HUES6 (cell line): ENCODE results near the gene ACP2.

Experiments
- H3K27ac ChIP-seq: 2 replicates; pipeline ENCODE4 v1.7.0; 2013; ENCODE audit warnings: low read depth, mild to moderate bottlenecking, low read length, inconsistent platforms
- H3K27me3 ChIP-seq: 2 replicates; pipeline ENCODE4 v1.6.1; 2013; ENCODE audit warnings: low read length; ENCODE audit not compliant: control insufficient read depth, insufficient read depth
- H3K36me3 ChIP-seq: 2 replicates; pipeline ENCODE4 v1.6.1; 2013; ENCODE audit warnings: low read length; ENCODE audit not compliant: control insufficient read depth, insufficient read depth
- H3K4me1 ChIP-seq: 2 replicates; pipeline ENCODE4 v1.6.1; 2013; ENCODE audit warnings: low read length; ENCODE audit not compliant: control insufficient read depth, insufficient read depth
- H3K4me3 ChIP-seq: 2 replicates; pipeline ENCODE4 v1.5.1; 2013; ENCODE audit warnings: low read depth, low read length
- H3K9ac ChIP-seq: one replicate; pipeline ENCODE4 v1.6.1; 2013; ENCODE audit warnings: mild to moderate bottlenecking, low read length
- H3K9me3 ChIP-seq: 2 replicates; pipeline ENCODE4 v1.6.1; 2013; ENCODE audit warnings: low read depth, low read length; ENCODE audit not compliant: control insufficient read depth, insufficient read depth

ACP2 gene

DNA sequence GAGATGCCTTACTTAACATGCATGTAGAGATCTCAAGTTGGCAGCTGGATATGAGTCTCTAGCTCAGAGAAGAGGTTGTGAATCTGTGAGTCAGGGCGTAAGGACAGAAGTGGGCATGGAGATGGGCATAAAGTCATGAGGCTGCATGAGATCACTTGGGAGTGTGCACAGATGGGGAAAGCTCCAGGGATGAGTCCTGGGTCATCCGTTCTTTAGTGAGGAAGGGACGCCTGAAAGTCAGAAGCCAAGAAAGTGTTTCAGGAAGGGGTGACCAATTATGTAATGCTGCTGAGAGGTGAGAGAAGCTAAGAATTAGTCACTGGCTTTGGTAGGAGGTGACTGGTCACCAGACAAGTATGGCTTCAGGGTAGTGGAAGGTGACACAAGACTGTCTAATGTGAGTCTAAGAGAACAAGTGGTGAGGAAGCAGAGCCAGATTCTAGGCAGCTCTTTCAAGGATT lies 6.7 kb downstream of the ACP2 start:
- H3K4me1 ChIP-seq = no peaks in the 10 kb centered on the region
- no peaks in the 10 kb centered on the region for H3K9me3 ChIP-seq
- H3K36me3 ChIP-seq = peaks cover 79% of the 10 kb centered on the region
- no peak overlapping the region for H3K9ac ChIP-seq
- H3K27me3 ChIP-seq = no peaks in the 10 kb centered on the region
- H3K4me3 ChIP-seq = no peak overlapping the region
- no peak overlapping the region for H3K27ac ChIP-seq

DNA sequence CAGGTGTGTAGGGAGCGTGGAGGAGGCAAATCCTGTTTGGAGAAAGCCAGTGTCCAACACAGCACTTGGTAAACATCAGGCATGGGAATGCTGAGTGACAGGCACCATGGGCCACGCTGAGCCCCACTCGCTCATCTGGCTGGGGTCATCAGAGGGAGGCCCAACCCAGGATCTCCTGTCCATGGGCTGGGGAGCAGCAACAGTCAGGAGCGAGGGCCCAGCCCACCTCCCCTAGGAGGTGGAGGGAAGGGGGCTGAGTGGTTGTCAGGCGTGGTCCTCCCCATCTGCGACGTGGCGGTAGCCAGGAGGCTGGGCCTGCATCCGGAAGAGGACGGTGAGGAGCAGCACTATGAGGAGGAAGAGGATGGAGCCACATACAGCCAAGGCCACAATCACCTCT lies 8.8 kb downstream of the ACP2 start:
- Histone ChIP-seq H3K4me1 (no peaks in the 10 kb centered on the region), H3K4me3 (no peak overlapping the region), H3K9me3 (no peaks in the 10 kb centered on the region), H3K27ac (no peak overlapping the region), H3K9ac (no peak overlapping the region), H3K27me3 (no peaks in the 10 kb centered on the region), H3K36me3 (peaks cover 80% of the 10 kb centered on the region)

DNA sequence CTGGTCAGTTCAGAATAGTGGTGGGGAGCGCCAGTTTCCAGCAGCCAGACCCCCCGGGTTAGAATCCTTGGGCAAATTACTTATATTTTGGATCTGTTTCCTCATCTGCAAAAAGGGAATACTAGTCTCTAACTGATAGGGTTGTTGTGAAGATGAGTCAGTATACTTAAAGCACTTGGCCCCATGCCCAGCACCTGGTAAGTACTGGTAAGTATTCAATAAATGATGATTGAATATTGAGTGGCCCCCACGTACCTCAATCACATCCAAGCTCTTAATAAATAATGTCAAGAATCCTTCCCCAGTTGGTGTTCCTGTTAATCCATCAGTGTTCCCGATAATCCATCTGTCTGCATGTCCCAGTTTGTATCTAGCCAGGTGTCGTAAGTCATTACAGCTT lies 12.1 kb downstream of the ACP2 start:
- no peaks in the 10 kb centered on the region for H3K4me1 ChIP-seq
- H3K9me3 ChIP-seq = no peaks in the 10 kb centered on the region
- no peak overlapping the region for H3K4me3 ChIP-seq
- no peak overlapping the region for H3K27ac ChIP-seq
- no peak overlapping the region for H3K9ac ChIP-seq
- H3K27me3 ChIP-seq = no peaks in the 10 kb centered on the region
- peaks cover 69% of the 10 kb centered on the region for H3K36me3 ChIP-seq

DNA sequence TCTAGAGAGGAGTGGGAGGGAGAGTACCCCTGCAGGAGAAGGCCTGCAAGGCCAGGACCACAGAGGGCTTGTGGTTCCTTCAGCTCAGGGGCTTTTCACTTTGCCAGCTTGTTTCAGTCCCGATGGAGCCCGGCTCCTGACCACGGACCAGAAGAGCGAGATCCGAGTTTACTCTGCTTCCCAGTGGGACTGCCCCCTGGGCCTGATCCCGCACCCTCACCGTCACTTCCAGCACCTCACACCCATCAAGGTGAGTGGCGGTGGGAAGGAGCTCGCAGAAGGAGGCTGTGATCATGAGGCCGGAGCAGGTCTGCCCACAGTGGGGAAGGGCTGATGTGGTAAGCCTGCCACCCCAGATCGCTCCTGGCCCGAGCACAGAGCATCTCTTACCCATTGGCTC lies 13.5 kb downstream of the ACP2 start:
- Histone ChIP-seq H3K4me3 (no peak overlapping the region), H3K9me3 (no peaks in the 10 kb centered on the region), H3K4me1 (no peaks in the 10 kb centered on the region), H3K27me3 (no peaks in the 10 kb centered on the region), H3K36me3 (peaks cover 64% of the 10 kb centered on the region), H3K27ac (no peak overlapping the region), H3K9ac (no peak overlapping the region)

DNA sequence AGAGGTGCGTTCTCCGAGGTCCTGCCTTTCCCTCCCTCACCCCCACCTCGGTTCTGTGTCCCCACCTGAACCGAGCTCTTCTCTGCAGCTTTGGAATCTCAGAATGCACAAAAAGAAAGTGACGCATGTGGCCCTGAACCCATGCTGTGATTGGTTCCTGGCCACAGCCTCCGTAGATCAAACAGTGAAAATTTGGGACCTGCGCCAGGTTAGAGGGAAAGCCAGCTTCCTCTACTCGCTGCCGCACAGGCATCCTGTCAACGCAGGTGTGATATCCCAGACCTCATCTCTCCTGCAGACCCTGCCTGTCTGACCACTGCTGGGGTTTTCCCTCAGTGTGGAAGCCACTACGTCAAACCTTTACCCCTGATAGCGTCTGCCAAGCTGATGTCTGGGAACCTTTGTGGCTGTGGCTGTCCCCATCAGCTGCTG lies 13.9 kb downstream of the ACP2 start:
- no peak overlapping the region for H3K4me3 ChIP-seq
- no peak overlapping the region for H3K9ac ChIP-seq
- H3K36me3 ChIP-seq = peaks cover 62% of the 10 kb centered on the region
- H3K9me3 ChIP-seq = no peaks in the 10 kb centered on the region
- H3K27me3 ChIP-seq = no peaks in the 10 kb centered on the region
- H3K4me1 ChIP-seq = no peaks in the 10 kb centered on the region
- H3K27ac ChIP-seq = no peak overlapping the region

DNA sequence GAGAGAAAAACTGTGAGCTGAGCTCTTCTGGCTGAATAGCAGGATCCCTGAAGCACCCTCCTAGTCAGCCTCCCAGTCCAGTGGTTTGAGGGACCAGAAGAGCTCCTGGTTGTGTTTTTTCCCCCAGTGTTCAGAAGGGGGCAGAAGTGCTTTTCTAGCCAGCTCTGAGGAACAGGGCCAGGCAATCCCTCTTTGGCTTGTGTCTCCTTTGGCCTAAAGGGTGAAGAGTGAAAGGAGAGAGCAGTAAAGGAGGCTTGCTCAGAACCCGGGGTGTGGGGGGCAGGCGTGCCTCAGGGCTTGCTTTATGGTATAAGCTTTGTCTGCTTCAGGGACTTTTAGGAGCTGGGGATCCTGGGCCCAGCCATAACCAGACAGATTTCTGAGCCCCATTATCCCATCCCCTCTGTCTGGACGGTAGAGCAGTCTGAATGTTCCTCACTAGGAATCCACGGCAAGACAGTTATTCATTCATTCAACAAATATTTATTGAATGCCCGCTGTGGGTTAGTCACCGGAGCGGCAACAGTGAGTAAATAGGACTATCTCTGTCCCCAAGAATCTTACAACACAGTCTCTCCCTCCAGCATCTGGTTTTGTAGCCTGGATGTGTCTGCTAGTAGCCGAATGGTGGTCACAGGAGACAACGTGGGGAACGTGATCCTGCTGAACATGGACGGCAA lies 14.5 kb downstream of the ACP2 start:
- no peaks in the 10 kb centered on the region for H3K4me1 ChIP-seq
- no peak overlapping the region for H3K4me3 ChIP-seq
- H3K36me3 ChIP-seq = peaks cover 62% of the 10 kb centered on the region
- no peak overlapping the region for H3K27ac ChIP-seq
- H3K9ac ChIP-seq = no peak overlapping the region
- no peaks in the 10 kb centered on the region for H3K9me3 ChIP-seq
- no peaks in the 10 kb centered on the region for H3K27me3 ChIP-seq

DNA sequence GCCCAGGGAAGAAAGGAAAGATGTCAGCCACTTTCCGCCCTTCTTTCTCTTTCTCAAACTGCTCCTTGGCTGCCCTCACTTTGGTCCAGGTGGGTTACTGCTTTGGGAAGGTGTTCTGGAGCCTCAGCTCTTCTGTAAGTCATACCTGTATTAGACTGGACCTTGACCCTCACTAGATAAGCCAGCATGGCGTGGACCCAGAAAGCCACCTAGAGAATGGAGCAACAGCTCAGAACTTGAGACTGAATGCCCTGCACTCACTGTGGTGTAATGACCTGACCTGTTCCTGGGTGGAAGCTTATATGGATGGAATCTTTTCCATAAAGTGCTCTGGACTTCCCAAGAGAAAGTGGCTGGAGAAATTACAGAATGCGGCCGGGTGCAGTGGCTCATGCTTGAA lies 15.6 kb downstream of the ACP2 start:
- H3K9me3 ChIP-seq = no peaks in the 10 kb centered on the region
- peaks cover 61% of the 10 kb centered on the region for H3K36me3 ChIP-seq
- H3K27ac ChIP-seq = no peak overlapping the region
- H3K4me1 ChIP-seq = no peaks in the 10 kb centered on the region
- H3K4me3 ChIP-seq = no peak overlapping the region
- H3K27me3 ChIP-seq = no peaks in the 10 kb centered on the region
- H3K9ac ChIP-seq = no peak overlapping the region

DNA sequence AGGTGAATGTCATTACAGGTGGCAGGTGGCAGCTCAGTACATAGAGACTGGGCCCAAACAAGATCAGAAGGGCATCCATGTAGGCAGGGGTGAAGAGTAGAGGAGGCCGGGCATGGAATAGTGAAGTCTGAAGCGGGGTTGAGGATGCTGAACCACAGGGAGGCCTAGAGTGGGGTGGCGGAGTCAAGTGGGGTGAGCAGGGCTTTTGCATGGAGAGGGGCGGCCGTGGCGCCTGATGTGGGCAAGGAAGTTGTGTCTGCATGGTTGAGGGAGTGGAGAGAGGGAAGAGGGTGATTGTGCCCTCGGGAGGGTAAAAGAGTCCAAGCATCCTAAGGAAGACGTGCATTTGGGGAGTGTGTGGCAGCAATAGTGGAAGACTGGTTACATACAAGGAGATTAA lies 19.5 kb downstream of the ACP2 start:
- no peaks in the 10 kb centered on the region for H3K9me3 ChIP-seq
- H3K9ac ChIP-seq = no peak overlapping the region
- no peaks in the 10 kb centered on the region for H3K4me1 ChIP-seq
- peaks cover 54% of the 10 kb centered on the region for H3K36me3 ChIP-seq
- no peaks in the 10 kb centered on the region for H3K27me3 ChIP-seq
- H3K4me3 ChIP-seq = no peak overlapping the region
- no peak overlapping the region for H3K27ac ChIP-seq

DNA sequence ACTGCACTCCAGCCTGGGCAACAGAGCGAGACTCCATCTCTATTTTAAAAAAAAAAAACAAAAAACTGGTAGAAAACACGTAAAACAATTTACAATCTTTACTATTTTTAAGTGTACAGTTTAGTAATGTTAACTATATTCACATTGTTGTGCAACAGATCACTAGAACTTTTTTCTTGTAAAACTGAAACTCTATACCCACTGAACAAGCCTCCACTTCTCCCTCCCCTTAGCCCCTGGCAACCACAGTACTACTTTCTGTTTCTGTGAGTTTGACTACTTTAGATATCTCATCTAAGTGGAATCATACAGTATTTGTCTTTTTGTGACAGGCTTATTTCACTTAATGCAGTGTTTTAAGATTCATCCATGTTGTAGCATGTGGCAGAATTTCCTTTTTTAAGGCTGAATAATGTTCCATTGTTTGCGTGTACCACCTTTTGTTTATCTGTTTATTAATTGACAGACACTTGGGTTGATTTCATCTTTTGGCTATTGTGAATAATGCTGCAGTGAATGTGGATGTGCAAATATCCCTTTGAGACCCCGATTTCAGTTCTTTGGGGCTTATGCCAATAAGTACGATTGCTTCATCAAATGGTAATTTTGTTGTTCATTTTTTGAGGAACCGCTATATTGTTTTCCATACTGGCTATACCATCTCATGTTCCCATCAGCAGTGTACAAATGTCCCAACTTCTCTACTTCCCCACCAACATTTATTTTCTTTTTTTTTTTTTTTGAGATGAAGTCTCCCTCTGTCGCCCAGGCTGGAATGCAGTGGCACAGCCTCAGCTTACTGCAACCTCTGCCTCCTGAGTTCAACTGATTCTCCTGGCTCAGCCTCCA lies 22.8 kb downstream of the ACP2 start:
- Histone ChIP-seq H3K4me1 (no peaks in the 10 kb centered on the region), H3K9ac (no peak overlapping the region), H3K27ac (no peak overlapping the region), H3K9me3 (no peaks in the 10 kb centered on the region), H3K27me3 (no peaks in the 10 kb centered on the region), H3K4me3 (no peak overlapping the region), H3K36me3 (peaks cover 65% of the 10 kb centered on the region)

DNA sequence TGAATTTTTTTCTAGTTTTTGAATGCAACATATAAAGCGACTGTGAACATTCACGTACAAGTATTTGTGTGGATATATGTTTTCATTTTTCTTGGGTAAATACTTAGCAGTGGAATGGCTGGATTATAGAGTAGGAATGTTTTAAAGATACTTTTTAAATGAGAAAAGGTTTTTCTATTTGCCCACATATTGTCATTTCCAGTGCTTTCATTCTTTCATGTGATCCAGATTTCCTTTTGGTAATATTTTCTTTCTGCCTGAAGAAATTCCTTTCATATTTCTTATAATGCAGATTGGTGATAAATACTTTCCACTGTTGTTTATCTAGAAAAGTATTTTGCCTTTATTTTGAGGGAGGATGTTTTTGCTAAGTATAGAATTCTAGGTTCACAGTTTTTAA lies 25.9 kb downstream of the ACP2 start:
- H3K4me3 ChIP-seq = no peak overlapping the region
- no peak overlapping the region for H3K9ac ChIP-seq
- no peaks in the 10 kb centered on the region for H3K27me3 ChIP-seq
- H3K9me3 ChIP-seq = no peaks in the 10 kb centered on the region
- H3K27ac ChIP-seq = no peak overlapping the region
- peaks cover 65% of the 10 kb centered on the region for H3K36me3 ChIP-seq
- no peaks in the 10 kb centered on the region for H3K4me1 ChIP-seq

DNA sequence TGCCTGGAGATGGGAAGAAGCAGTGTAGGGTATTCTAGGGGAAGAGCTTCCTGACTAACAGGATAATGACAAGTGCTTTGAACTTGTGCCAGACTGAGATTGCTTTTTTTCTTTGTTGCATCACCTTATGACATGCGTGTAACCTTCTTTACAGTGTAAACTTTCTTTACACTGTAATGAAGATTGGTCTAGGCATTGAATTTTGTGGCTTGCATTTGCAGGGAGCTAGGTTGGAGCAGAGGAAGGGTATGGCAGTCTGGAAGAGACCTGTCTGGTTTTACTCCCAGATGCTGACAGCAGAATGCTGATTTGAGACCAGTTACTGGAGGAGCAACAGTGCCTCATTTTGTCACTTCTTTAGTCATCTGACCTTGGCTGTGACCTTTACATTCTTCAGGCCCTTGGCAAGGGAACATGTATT lies 28.2 kb downstream of the ACP2 start:
- H3K4me1 ChIP-seq = peaks cover 8% of the 10 kb centered on the region
- no peaks in the 10 kb centered on the region for H3K27me3 ChIP-seq
- peaks cover 49% of the 10 kb centered on the region for H3K36me3 ChIP-seq
- no peak overlapping the region for H3K27ac ChIP-seq
- no peak overlapping the region for H3K4me3 ChIP-seq
- no peaks in the 10 kb centered on the region for H3K9me3 ChIP-seq
- H3K9ac ChIP-seq = no peak overlapping the region
